ENCODE measurements around the gene FGFR3. TPM values are rescaled to one million over a fixed set of nuclear protein-coding genes. Genes with fewer than 3 reads are reported as not detected.

FGFR3 gene
- total and polyA plus RNA-seq, 9 of the 15 experiments (the other 6 are each of a cell fraction or from before 2014, with no cell fraction given): 1.2 to 60.4 (median 12.7) TPM

GRCh38 chr4:1792832-1793495 is at the start of gene FGFR3 (continued):
- TF ChIP-seq ZBTB8A (IDR thresholded peaks at IDR 0.05; ENCODE audit: partially characterized antibody) (no peak), HNRNPL (IDR thresholded peaks at IDR 0.05; ENCODE audit: low read depth, low read length) (no peak; the same call in 1 of the 2 replicates), KLF10 (CRISPR knock-in tag; IDR thresholded peaks at IDR 0.05) (no peak), FOSL1 (tag; conservative IDR thresholded peaks at IDR 0.05) (no peak), HDAC3 (IDR thresholded peaks at IDR 0.05; ENCODE audit: borderline replicate concordance, partially characterized antibody) (no peak), LCOR (CRISPR knock-in tag; IDR thresholded peaks at IDR 0.05) (no peak), NFE2L1 (tag; IDR thresholded peaks at IDR 0.05; ENCODE audit: borderline replicate concordance, low read depth) (no peak), TBP (optimal IDR thresholded peaks at IDR 0.05; ENCODE audit: low read depth, low read length) (peak; percentile 87), DACH1 (IDR thresholded peaks at IDR 0.05; ENCODE audit: partially characterized antibody) (no peak), ZFPM2 (CRISPR knock-in tag; IDR thresholded peaks at IDR 0.05) (no peak), EP400 (IDR thresholded peaks at IDR 0.05) (no peak), ZC3H8 (IDR thresholded peaks at IDR 0.05) (no peak), RBM39 (optimal IDR thresholded peaks at IDR 0.05; ENCODE audit: low read depth, low read length) (no peak), ZNF695 (CRISPR knock-in tag; IDR thresholded peaks at IDR 0.05) (no peak), PCBP2 (IDR thresholded peaks at IDR 0.05; ENCODE audit: low read depth, low read length, poor library complexity, severe bottlenecking) (no peak), NUFIP1 (IDR thresholded peaks at IDR 0.05; ENCODE audit: partially characterized antibody) (no peak), ZFP1 (CRISPR knock-in tag; IDR thresholded peaks at IDR 0.05) (no peak), ZNF699 (CRISPR knock-in tag; IDR thresholded peaks at IDR 0.05; ENCODE audit: insufficient replicate concordance) (no peak), NR3C1 (CRISPR knock-in tag; IDR thresholded peaks at IDR 0.05) (no peak), NEUROD1 (IDR thresholded peaks at IDR 0.05; ENCODE audit: borderline replicate concordance, low read depth, low read length, partially characterized antibody) (no peak), ZNF133 (CRISPR knock-in tag; IDR thresholded peaks at IDR 0.05) (no peak), KDM1A (IDR thresholded peaks at IDR 0.05) (no peak), TCF7 (IDR thresholded peaks at IDR 0.05; ENCODE audit: borderline replicate concordance) (no peak), E2F5 (CRISPR knock-in tag; IDR thresholded peaks at IDR 0.05) (no peak), POLR2B (IDR thresholded peaks at IDR 0.05; ENCODE audit: low read depth, partially characterized antibody) (no peak), HNRNPH1 (optimal IDR thresholded peaks at IDR 0.05; ENCODE audit: low read depth, low read length) (no peak), DMBX1 (CRISPR knock-in tag; IDR thresholded peaks at IDR 0.05; ENCODE audit: borderline replicate concordance) (no peak), POLR2A (conservative IDR thresholded peaks at IDR 0.05) (no peak), ZNF766 (CRISPR knock-in tag; conservative IDR thresholded peaks at IDR 0.05) (no peak), PHF20 (IDR thresholded peaks at IDR 0.05; ENCODE audit: partially characterized antibody) (no peak)
- TF ChIP-seq, protein P1, sequence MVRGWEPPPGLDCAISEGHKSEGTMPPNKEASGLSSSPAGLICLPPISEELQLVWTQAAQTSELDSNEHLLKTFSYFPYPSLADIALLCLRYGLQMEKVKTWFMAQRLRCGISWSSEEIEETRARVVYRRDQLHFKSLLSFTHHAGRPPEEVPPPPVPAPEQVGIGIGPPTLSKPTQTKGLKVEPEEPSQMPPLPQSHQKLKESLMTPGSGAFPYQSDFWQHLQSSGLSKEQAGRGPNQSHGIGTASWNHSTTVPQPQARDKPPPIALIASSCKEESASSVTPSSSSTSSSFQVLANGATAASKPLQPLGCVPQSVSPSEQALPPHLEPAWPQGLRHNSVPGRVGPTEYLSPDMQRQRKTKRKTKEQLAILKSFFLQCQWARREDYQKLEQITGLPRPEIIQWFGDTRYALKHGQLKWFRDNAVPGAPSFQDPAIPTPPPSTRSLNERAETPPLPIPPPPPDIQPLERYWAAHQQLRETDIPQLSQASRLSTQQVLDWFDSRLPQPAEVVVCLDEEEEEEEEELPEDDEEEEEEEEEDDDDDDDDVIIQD (CRISPR knock-in tag; IDR thresholded peaks at IDR 0.05): no peak
